T-helper 17 cell (primary cell): ENCODE measurements around the gene TOR1A. TPM values are rescaled to one million over a fixed set of nuclear protein-coding genes. Genes with fewer than 3 reads are reported as not detected.

Source experiments
- ATAC-seq: fragments of 150-1000 bp; cut with Tn5 transposase; 2 replicates; pipeline ENCODE4 v1.10.0; 2021; ENCODE audit warnings: mild to moderate bottlenecking, moderate library complexity
- DNase-seq, 3 donors: peaks; one replicate each; pipeline versions ENCODE4 v3.0.0 to v3.0.0-alpha.2; 2020 to 2021
- H3K9me3 ChIP-seq: one replicate; pipeline ENCODE4 v1.7.0; 2013; ENCODE audit warnings: low read length, mild to moderate bottlenecking; ENCODE audit not compliant: control insufficient read depth, poor library complexity, severe bottlenecking
- H3K27ac Mint-ChIP-seq: one replicate; pipeline ENCODE4 v1.8.0; 2022; ENCODE audit warnings: mild to moderate bottlenecking, moderate library complexity, mixed read lengths
- H3K27me3 Mint-ChIP-seq: one replicate; pipeline ENCODE4 v1.8.0; 2022; ENCODE audit warnings: mixed read lengths
- H3K36me3 Mint-ChIP-seq: one replicate; pipeline ENCODE4 v1.8.0; 2022; ENCODE audit warnings: low read depth, mixed read lengths
- H3K4me1 Mint-ChIP-seq: one replicate; pipeline ENCODE4 v1.8.0; 2022; ENCODE audit warnings: mild to moderate bottlenecking, mixed read lengths
- H3K4me3 Mint-ChIP-seq: one replicate; pipeline ENCODE4 v1.8.0; 2022; ENCODE audit warnings: mild to moderate bottlenecking, moderate library complexity, mixed read lengths
- total RNA-seq, 4 donors: library from RNA in 2 of 4; stranded (reverse) in 2 of 4; gene quantifications; one replicate each; pipeline ENCODE4 v1.2.3 and lab custom pipeline; 2022 to 2026

TOR1A gene
- total RNA-seq, 2 donors from 2014 or later = 16.7 to 17.2 TPM

DNA sequence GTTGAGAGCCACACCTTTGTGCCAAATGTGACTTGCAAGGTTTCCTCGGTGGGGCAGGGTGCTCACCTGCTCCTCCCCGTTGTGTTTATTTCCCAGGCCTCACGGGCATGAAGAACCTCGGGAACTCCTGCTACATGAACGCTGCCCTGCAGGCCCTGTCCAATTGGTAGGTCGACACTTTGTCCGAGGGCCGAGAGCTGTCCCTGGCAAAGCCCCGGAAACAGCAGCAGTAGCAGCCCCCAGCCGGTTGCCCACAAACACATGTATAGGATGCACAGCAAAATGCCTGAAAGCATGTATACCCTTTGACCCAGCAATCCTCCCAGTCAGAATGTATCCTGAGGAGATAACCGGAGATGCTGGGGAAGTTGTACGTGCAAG lies 37.5 kb upstream of the TOR1A start:
- DNase-seq (no peak), ATAC-seq (no peak)
- H3K9me3 ChIP-seq = no peaks in the 10 kb centered on the region
- Mint-ChIP-seq H3K4me3 (peak overlapping the region; percentile 64), H3K36me3 (peaks cover 3% of the 10 kb centered on the region), H3K4me1 (peaks cover 34% of the 10 kb centered on the region), H3K27ac (peak overlapping the region; percentile 67), H3K27me3 (no peaks in the 10 kb centered on the region)

- H3K9me3 ChIP-seq = no peaks in the 10 kb centered on the region
- ATAC-seq (no peak), DNase-seq (no peak)
- Mint-ChIP-seq H3K4me1 (peaks cover 28% of the 10 kb centered on the region), H3K27ac (peak overlapping the region; percentile 67), H3K36me3 (peaks cover 3% of the 10 kb centered on the region), H3K27me3 (no peaks in the 10 kb centered on the region), H3K4me3 (no peak overlapping the region)
Measured at GRCh38 chr9:129860653-129861446, 36.9 kb upstream of the TOR1A start.

GRCh38 chr9:129858167-129858962 lies 34.4 kb upstream of the TOR1A start:
- H3K9me3 ChIP-seq = no peaks in the 10 kb centered on the region
- ATAC-seq = no peak
- no peak for DNase-seq
- H3K36me3 Mint-ChIP-seq = peaks cover 6% of the 10 kb centered on the region
- H3K4me1 Mint-ChIP-seq = peaks cover 29% of the 10 kb centered on the region
- H3K27ac Mint-ChIP-seq = peak overlapping the region; percentile 29
- H3K4me3 Mint-ChIP-seq = peak overlapping the region; percentile 12
- H3K27me3 Mint-ChIP-seq = no peaks in the 10 kb centered on the region

DNA sequence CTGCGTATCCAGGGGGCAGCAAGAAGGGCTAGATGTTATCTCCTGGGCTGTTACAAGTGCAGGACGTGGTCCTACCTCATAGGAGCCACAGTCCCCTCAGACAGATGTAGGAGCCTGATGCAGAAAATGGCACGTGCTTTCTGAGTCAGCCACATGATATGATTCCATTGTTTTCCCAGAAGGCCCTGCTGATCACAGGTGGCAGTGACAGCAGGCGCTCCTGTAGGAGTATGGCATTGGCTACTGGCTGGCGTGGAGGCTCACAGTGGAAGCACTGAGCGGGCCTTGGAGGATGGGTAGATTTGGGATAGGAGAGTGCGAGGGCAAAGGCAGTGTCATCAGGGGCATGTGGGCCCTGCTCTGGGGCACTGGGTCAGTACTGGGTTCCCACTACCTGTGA lies 33.3 kb upstream of the TOR1A start:
- H3K4me1 Mint-ChIP-seq = peaks cover 26% of the 10 kb centered on the region
- no peak overlapping the region for H3K4me3 Mint-ChIP-seq
- H3K27me3 Mint-ChIP-seq = no peaks in the 10 kb centered on the region
- no peak for ATAC-seq
- H3K36me3 Mint-ChIP-seq = peaks cover 6% of the 10 kb centered on the region
- H3K9me3 ChIP-seq = no peaks in the 10 kb centered on the region
- DNase-seq = no peak
- H3K27ac Mint-ChIP-seq = peak overlapping the region; percentile 77

DNA sequence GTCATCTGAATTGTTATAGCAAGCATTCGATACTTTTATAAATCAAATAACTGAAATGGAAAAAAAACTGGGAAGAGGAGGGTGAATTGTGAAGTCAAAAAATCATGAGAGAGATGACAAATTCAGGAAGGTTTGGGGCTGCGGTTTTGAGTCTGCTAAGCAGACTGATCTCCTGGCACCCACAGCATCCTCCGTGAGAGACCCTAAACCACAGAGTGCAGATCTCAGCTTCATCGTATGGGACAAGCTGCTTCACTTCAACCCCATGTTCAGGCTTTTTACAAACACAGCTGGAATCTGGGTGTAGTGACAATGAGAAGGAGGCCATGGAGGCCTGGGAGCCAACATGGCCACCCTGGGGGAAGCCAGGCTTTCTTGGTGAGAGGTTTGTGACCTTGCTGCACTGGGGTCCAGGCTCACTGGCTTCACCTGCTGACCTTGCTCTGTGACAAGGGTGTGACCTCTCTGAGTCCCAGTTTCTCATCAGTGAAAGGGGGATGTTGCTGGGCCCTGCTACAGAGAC lies 30.7 kb upstream of the TOR1A start:
- peak overlapping the region; percentile 19 for H3K4me3 Mint-ChIP-seq
- peaks cover 5% of the 10 kb centered on the region for H3K36me3 Mint-ChIP-seq
- peak; percentile 46 for ATAC-seq
- no peaks in the 10 kb centered on the region for H3K9me3 ChIP-seq
- H3K4me1 Mint-ChIP-seq = peaks cover 23% of the 10 kb centered on the region
- peak overlapping the region; percentile 83 for H3K27ac Mint-ChIP-seq
- no peak for DNase-seq
- H3K27me3 Mint-ChIP-seq = no peaks in the 10 kb centered on the region

DNA sequence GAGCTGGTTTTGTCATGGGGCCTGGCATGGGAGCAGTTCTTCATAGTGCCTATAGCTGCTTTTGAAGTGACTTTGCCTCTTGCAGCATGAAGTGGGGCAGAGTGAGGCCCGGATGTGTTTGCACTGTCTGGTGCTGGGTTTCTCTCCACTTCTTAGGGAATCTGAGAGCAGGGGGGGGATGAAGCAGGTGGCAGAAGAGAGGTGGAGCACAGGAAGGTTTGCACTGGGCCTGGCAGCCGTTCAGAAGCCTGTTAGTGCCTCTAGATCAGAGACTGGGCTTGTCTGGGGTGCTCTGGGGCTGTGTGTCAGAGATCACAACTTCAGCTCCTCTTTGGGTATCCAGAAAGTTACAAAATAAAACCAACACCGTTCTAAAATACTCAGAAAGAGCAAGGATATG lies 29.7 kb upstream of the TOR1A start:
- H3K27ac Mint-ChIP-seq = peak overlapping the region; percentile 21
- H3K4me1 Mint-ChIP-seq = peaks cover 22% of the 10 kb centered on the region
- H3K9me3 ChIP-seq = no peaks in the 10 kb centered on the region
- DNase-seq = no peak
- peak overlapping the region; percentile 60 for H3K4me3 Mint-ChIP-seq
- H3K36me3 Mint-ChIP-seq = peaks cover 5% of the 10 kb centered on the region
- no peaks in the 10 kb centered on the region for H3K27me3 Mint-ChIP-seq
- no peak for ATAC-seq

- Mint-ChIP-seq H3K4me3 (no peak overlapping the region), H3K36me3 (peaks cover 5% of the 10 kb centered on the region), H3K27ac (no peak overlapping the region), H3K27me3 (no peaks in the 10 kb centered on the region), H3K4me1 (peaks cover 25% of the 10 kb centered on the region)
- DNase-seq = no peak
- no peaks in the 10 kb centered on the region for H3K9me3 ChIP-seq
- no peak for ATAC-seq
Measured at GRCh38 chr9:129852579-129852978, 28.6 kb upstream of the TOR1A start.

DNA sequence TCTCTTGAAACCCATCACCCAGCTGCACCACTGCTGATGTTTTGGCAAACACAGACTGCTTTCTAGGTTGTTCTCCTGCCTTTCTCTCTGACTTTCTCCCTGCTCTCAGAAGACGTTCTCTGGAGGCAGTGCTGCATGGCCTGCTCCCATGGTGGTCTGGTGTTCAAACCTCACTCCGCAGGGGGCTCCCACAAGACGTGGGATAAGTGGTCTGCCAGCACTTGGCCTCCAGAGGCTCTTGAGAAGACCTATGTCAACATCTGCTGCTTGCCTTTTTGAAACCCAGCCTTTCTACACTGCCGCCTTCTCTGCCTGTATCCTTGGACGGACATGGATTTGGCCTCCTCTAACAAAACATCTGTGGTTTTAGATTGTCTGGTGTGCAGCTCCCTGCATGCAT lies 27.9 kb upstream of the TOR1A start:
- DNase-seq (no peak), ATAC-seq (no peak)
- H3K4me1 Mint-ChIP-seq = peaks cover 27% of the 10 kb centered on the region
- no peaks in the 10 kb centered on the region for H3K9me3 ChIP-seq
- peak overlapping the region; percentile 62 for H3K27ac Mint-ChIP-seq
- H3K4me3 Mint-ChIP-seq = no peak overlapping the region
- H3K36me3 Mint-ChIP-seq = peaks cover 5% of the 10 kb centered on the region
- H3K27me3 Mint-ChIP-seq = no peaks in the 10 kb centered on the region

- DNase-seq (no peak), ATAC-seq (no peak)
- Mint-ChIP-seq H3K36me3 (peaks cover 5% of the 10 kb centered on the region), H3K4me1 (peaks cover 30% of the 10 kb centered on the region), H3K4me3 (no peak overlapping the region), H3K27ac (peak overlapping the region; percentile 37), H3K27me3 (no peaks in the 10 kb centered on the region)
- H3K9me3 ChIP-seq = no peaks in the 10 kb centered on the region
Measured at GRCh38 chr9:129850821-129851550, 27.1 kb upstream of the TOR1A start.

DNA sequence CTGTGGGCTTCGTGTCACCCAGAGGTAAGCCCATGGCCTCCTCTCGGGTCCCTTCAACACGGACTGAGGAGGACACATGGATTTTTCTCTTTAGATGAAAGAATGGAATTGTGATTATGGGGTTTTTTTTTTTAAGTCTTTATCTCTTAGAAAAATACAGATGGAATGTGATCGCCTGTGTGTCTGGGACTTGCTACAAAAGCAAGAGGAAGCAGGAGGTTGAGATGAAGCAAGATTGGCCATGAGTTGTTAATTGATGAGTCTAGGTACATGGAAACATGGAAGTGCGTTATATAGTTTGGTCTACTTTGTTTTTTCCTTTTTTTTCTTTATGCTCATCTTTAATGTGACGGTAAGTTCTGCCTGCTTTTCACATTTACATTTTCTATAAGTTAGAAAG lies 26.0 kb upstream of the TOR1A start:
- Mint-ChIP-seq H3K27me3 (no peaks in the 10 kb centered on the region), H3K4me1 (peaks cover 32% of the 10 kb centered on the region), H3K4me3 (no peak overlapping the region), H3K36me3 (peaks cover 5% of the 10 kb centered on the region), H3K27ac (no peak overlapping the region)
- DNase-seq = no peak
- ATAC-seq = no peak
- no peaks in the 10 kb centered on the region for H3K9me3 ChIP-seq

- Mint-ChIP-seq H3K4me1 (peaks cover 23% of the 10 kb centered on the region), H3K36me3 (peaks cover 3% of the 10 kb centered on the region)
Measured at GRCh38 chr9:129848712-129849441, 24.9 kb upstream of the TOR1A start.

DNA sequence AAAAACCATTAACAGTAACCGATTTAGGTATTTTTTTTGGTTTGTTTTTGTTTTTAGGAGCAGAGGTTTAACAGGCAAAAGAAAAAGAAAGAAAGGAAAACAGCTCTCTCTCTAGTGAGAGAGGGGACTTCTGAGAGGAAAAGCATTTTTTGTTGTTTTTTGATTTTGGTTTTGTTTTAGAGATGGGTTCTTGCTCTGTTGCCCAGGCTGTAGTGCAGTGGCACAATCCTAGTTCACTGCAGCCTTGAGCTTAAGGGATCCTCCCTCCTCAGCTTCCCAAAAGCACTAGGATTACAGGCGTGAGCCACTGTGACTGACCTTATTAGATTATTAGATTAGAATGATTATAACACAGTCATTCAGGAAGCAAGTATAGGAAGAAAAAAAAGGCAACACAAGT lies 21.4 kb upstream of the TOR1A start:
- Mint-ChIP-seq H3K27ac (peak overlapping the region; percentile 49), H3K27me3 (no peaks in the 10 kb centered on the region), H3K4me3 (no peak overlapping the region), H3K4me1 (peaks cover 16% of the 10 kb centered on the region), H3K36me3 (peaks cover 3% of the 10 kb centered on the region)
- no peaks in the 10 kb centered on the region for H3K9me3 ChIP-seq
- DNase-seq = no peak
- ATAC-seq = no peak

More at GRCh38 chr9:129848712-129849441, 24.9 kb upstream of the TOR1A start:
- Mint-ChIP-seq H3K4me3 (no peak overlapping the region), H3K27me3 (no peaks in the 10 kb centered on the region), H3K27ac (peak overlapping the region; percentile 68)
- ATAC-seq = no peak
- no peak for DNase-seq
- no peaks in the 10 kb centered on the region for H3K9me3 ChIP-seq
